ENCODE results near the gene GRK4.
"Not testable (repeated sequence)": the region's sequence is repeated elsewhere in the genome, so short reads cannot be mapped to it uniquely, and the experiment has no call there.

Gene GRK4

GRCh38 chr4:2942532-2943363, 20.6 kb upstream of the GRK4 start:
- no peak for DNase-seq

- DNase-seq = no peak
Observed at GRCh38 chr4:2943364-2944090, 19.8 kb upstream of the GRK4 start.

- DNase-seq = no peak
Observed at GRCh38 chr4:2944091-2944482, 19.3 kb upstream of the GRK4 start.

GRCh38 chr4:2944586-2945526, 18.5 kb upstream of the GRK4 start:
- no peak for DNase-seq

GRCh38 chr4:2945619-2946604, 17.5 kb upstream of the GRK4 start:
- DNase-seq = not testable (repeated sequence)

- DNase-seq = no peak
Observed at GRCh38 chr4:2946812-2947600, 16.4 kb upstream of the GRK4 start.

GRCh38 chr4:2947926-2948325, 15.4 kb upstream of the GRK4 start:
- DNase-seq = no peak

GRCh38 chr4:2948895-2949781, 14.2 kb upstream of the GRK4 start:
- DNase-seq = peak in 1 of 2 experiments; percentile 17

- no peak for DNase-seq
Observed at GRCh38 chr4:2949782-2950125, 13.6 kb upstream of the GRK4 start.

GRCh38 chr4:2950221-2950989, 13.0 kb upstream of the GRK4 start:
- no peak for DNase-seq

- no peak for DNase-seq
Observed at GRCh38 chr4:2953496-2953895, 9.9 kb upstream of the GRK4 start.

GRCh38 chr4:2954358-2955185, 8.8 kb upstream of the GRK4 start:
- DNase-seq = no peak

- not testable (repeated sequence) for DNase-seq
Observed at GRCh38 chr4:2955186-2956044, 8.0 kb upstream of the GRK4 start.

- DNase-seq = no peak
Observed at GRCh38 chr4:2958446-2958845, 4.9 kb upstream of the GRK4 start.

GRCh38 chr4:2960450-2960849, 2.9 kb upstream of the GRK4 start:
- DNase-seq = not testable (repeated sequence)

- no peak for DNase-seq
Observed at GRCh38 chr4:2961421-2961810, 2.0 kb upstream of the GRK4 start.

GRCh38 chr4:2961811-2962441, 1.4 kb upstream of the GRK4 start:
- peak in 1 of 2 experiments; percentile 18 for DNase-seq
